ENCODE measurements around the gene DBX1. TPM values are rescaled to one million over a fixed set of nuclear protein-coding genes. Genes with fewer than 3 reads are reported as not detected.

Gene DBX1
- total RNA-seq, 6 donors from 2014 or later: not detected

DNA sequence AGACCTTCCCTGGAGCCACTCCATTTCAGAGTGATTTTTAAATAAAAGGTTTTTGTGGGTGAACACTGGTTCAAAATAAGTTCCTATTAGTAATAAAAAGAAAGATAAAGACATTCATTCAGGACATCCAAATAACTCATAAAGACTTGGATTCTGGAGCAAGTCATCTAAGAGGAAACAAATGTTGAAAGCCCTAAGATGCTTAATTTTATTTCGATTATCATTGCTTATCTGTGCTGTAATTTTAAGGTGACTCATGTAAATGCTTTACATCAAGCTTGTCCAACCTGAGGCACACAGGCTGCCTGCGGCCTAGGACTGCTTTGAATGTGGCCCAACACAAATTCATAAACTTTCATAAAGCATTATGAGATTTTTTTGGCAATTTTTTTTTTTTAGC is 34.2 kb upstream of the DBX1 start:
- no peaks in the 10 kb centered on the region for H3K4me1 ChIP-seq
- 81 to 85% methylated on average over 2 of the region's 2 CpGs for WGBS, 2 donors
- ATAC-seq (ENCODE audit: low FRiP score in 2 of 2) (no peak), DNase-seq (no peak)
- TF ChIP-seq POLR2A (IDR thresholded peaks at IDR 0.05) (no peak), POLR2AphosphoS5 (IDR thresholded peaks at IDR 0.05) (no peak)
- TF ChIP-seq, protein P1, sequence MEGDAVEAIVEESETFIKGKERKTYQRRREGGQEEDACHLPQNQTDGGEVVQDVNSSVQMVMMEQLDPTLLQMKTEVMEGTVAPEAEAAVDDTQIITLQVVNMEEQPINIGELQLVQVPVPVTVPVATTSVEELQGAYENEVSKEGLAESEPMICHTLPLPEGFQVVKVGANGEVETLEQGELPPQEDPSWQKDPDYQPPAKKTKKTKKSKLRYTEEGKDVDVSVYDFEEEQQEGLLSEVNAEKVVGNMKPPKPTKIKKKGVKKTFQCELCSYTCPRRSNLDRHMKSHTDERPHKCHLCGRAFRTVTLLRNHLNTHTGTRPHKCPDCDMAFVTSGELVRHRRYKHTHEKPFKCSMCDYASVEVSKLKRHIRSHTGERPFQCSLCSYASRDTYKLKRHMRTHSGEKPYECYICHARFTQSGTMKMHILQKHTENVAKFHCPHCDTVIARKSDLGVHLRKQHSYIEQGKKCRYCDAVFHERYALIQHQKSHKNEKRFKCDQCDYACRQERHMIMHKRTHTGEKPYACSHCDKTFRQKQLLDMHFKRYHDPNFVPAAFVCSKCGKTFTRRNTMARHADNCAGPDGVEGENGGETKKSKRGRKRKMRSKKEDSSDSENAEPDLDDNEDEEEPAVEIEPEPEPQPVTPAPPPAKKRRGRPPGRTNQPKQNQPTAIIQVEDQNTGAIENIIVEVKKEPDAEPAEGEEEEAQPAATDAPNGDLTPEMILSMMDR (IDR thresholded peaks at IDR 0.05): no peak
- H3K36me3 ChIP-seq: no peaks in the 10 kb centered on the region
- H3K27ac ChIP-seq: no peak overlapping the region
- no peaks in the 10 kb centered on the region for H3K27me3 ChIP-seq
- no peaks in the 10 kb centered on the region for H3K9me3 ChIP-seq
- no peak overlapping the region for H3K4me3 ChIP-seq

DNA sequence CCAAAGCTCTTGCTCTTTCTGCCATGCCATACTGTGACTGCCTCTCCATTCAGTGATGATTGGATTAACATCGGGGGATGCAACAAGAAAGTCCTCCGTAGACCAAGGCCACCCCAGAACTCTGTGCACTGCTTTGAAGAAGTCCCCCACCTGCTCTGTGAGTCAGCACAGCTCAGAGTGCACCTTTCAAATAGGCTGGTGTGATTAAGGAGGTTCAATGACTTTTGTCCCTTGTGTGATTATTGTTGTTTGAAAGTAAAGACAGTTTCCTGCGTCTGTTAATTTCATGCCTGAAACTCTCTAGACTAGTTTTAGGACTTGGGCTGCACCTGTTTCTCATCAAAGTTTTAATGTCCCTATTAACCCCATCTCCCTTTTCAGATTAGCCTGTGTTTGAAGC is 33.0 kb upstream of the DBX1 start:
- 74 to 86% methylated on average over 3 of the region's 3 CpGs for WGBS, 2 donors
- ATAC-seq (ENCODE audit: low FRiP score in 2 of 2) (no peak), DNase-seq (no peak)
- H3K36me3 ChIP-seq: no peaks in the 10 kb centered on the region
- H3K9me3 ChIP-seq: no peaks in the 10 kb centered on the region
- TF ChIP-seq POLR2AphosphoS5 (IDR thresholded peaks at IDR 0.05) (no peak), POLR2A (IDR thresholded peaks at IDR 0.05) (no peak), EP300 (IDR thresholded peaks at IDR 0.05) (no peak)
- TF ChIP-seq, protein P1 (IDR thresholded peaks at IDR 0.05): no peak
- H3K4me1 ChIP-seq: no peaks in the 10 kb centered on the region
- no peaks in the 10 kb centered on the region for H3K27me3 ChIP-seq
- no peak overlapping the region for H3K4me3 ChIP-seq
- H3K27ac ChIP-seq: no peak overlapping the region

DNA sequence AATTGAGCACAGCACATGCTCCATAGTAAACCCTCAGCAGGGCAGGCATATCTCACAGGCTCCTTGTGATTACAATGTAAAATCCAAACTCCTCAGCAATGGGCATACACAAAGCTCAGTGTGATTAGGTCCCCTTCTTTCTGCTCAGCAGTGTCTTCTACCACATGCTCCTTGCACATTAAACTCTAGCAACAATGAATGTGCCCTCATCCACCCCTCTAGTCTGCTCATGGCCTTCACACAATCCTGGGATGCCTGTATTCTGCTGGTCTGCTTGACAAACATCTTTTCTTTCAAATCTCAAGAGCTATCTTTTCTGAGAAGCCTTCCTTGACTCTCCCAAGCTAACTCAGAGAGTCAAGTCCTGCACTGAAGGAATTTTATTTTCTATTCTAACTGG is 32.4 kb upstream of the DBX1 start:
- H3K36me3 ChIP-seq: no peaks in the 10 kb centered on the region

GRCh38 chr11:20192151-20192550 is 31.9 kb upstream of the DBX1 start:
- TF ChIP-seq, protein P1 (IDR thresholded peaks at IDR 0.05): no peak
- TF ChIP-seq EP300 (IDR thresholded peaks at IDR 0.05) (no peak), POLR2AphosphoS5 (IDR thresholded peaks at IDR 0.05) (no peak), POLR2A (IDR thresholded peaks at IDR 0.05) (no peak)
- no peaks in the 10 kb centered on the region for H3K9me3 ChIP-seq
- ATAC-seq (ENCODE audit: low FRiP score in 2 of 2) (no peak), DNase-seq (no peak)
- H3K27ac ChIP-seq: no peak overlapping the region
- 76 to 84% methylated on average over 2 of the region's 2 CpGs for WGBS, 2 donors
- H3K4me1 ChIP-seq: no peaks in the 10 kb centered on the region
- H3K36me3 ChIP-seq: no peaks in the 10 kb centered on the region
- no peaks in the 10 kb centered on the region for H3K27me3 ChIP-seq
- no peak overlapping the region for H3K4me3 ChIP-seq

More for the DNA sequence above, 32.4 kb upstream of the DBX1 start:
- no peak for DNase-seq
- H3K4me1 ChIP-seq: no peaks in the 10 kb centered on the region
- H3K27ac ChIP-seq: no peak overlapping the region
- ATAC-seq (ENCODE audit: low FRiP score in 2 of 2): no peak
- no peaks in the 10 kb centered on the region for H3K27me3 ChIP-seq
- H3K9me3 ChIP-seq: no peaks in the 10 kb centered on the region
- TF ChIP-seq POLR2AphosphoS5 (IDR thresholded peaks at IDR 0.05): no peak
- no peak for TF ChIP-seq POLR2A (IDR thresholded peaks at IDR 0.05)
- TF ChIP-seq, protein P1 (IDR thresholded peaks at IDR 0.05): no peak
- no peak for TF ChIP-seq EP300 (IDR thresholded peaks at IDR 0.05)
- no peak overlapping the region for H3K4me3 ChIP-seq

DNA sequence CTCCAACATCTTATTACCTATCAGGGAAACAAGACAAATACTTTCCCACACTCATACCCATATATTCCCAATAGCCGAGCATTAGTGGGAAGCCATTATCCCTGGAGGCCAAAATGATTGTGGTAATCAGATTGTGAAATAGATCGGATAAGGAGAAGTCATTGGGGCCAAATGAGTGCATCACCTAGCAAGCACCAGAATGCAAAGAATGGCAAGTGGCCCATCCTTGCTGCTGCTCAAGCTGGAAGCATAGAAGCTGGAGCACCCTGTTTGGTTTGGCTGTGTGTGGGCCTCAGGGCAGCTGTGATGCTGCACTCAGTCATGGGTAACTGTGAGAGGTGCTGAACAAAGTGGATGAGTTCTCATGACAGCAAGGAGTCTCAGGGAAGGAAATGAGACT is 18.7 kb upstream of the DBX1 start:
- H3K4me3 ChIP-seq: no peak overlapping the region
- WGBS, 2 donors: 82 to 94% methylated on average over 2 of the region's 2 CpGs
- peaks cover 0 to 4% (median 0%) of the 10 kb centered on the region in 4 donors for H3K9me3 ChIP-seq
- no peak overlapping the region for H3K27ac ChIP-seq
- DNase-seq (no peak), ATAC-seq (ENCODE audit: low FRiP score in 2 of 2) (no peak)
- no peaks in the 10 kb centered on the region for H3K36me3 ChIP-seq
- no peaks in the 10 kb centered on the region for H3K4me1 ChIP-seq
- TF ChIP-seq POLR2AphosphoS5 (IDR thresholded peaks at IDR 0.05): no peak
- no peaks in the 10 kb centered on the region for H3K27me3 ChIP-seq
